ENCODE measurements around the gene GRK3. TPM values are rescaled to one million over a fixed set of nuclear protein-coding genes. Genes with fewer than 3 reads are reported as not detected.
A peak's percentile ranks its signal among the peaks of the same experiment; 100 is the strongest.

Gene GRK3
- total RNA-seq, 1 donor from 2014 or later, result 6.3 TPM

- peaks cover 66 to 76% (median 70%) of the 10 kb centered on the region in 3 donors for H3K4me1 ChIP-seq (ENCODE audit: control insufficient read depth in 3 of 3, insufficient read depth in 3 of 3, low read length in 3 of 3)
- H3K9me3 ChIP-seq (ENCODE audit: control insufficient read depth in 3 of 3, low read length in 3 of 3), result no peaks in the 10 kb centered on the region
- peak overlapping the region; percentile 4 to 24 (median 16) for H3K4me3 ChIP-seq (ENCODE audit: low read length in 3 of 3)
- peak overlapping the region in 2 of 3 donors; percentile 4 to 55 for H3K9ac ChIP-seq (ENCODE audit: low read depth in 1 of 3, low read length in 3 of 3)
- no peaks in the 10 kb centered on the region for H3K27me3 ChIP-seq (ENCODE audit: control insufficient read depth in 3 of 3, insufficient read depth in 3 of 3, low read length in 3 of 3)
- H3K36me3 ChIP-seq (ENCODE audit: control insufficient read depth in 3 of 3, insufficient read depth in 3 of 3, low read length in 3 of 3), result peaks cover 0 to 2% (median 0%) of the 10 kb centered on the region in 3 donors
- peak overlapping the region; percentile 76 for H3K27ac ChIP-seq (ENCODE audit: low read depth, low read length)
These were observed 181.5 kb downstream of the GRK3 start for GRCh38 chr22:25746012-25746373.

- H3K27me3 ChIP-seq (ENCODE audit: control insufficient read depth in 3 of 3, insufficient read depth in 3 of 3, low read length in 3 of 3), result no peaks in the 10 kb centered on the region
- H3K4me3 ChIP-seq (ENCODE audit: low read length in 3 of 3), result peak overlapping the region; percentile 35 to 64 (median 39)
- peak overlapping the region; percentile 76 for H3K27ac ChIP-seq (ENCODE audit: low read depth, low read length)
- peak overlapping the region; percentile 52 to 74 (median 54) for H3K9ac ChIP-seq (ENCODE audit: low read depth in 1 of 3, low read length in 3 of 3)
- H3K36me3 ChIP-seq (ENCODE audit: control insufficient read depth in 3 of 3, insufficient read depth in 3 of 3, low read length in 3 of 3), result peaks cover 0 to 6% (median 0%) of the 10 kb centered on the region in 3 donors
- H3K4me1 ChIP-seq (ENCODE audit: control insufficient read depth in 3 of 3, insufficient read depth in 3 of 3, low read length in 3 of 3), result peaks cover 68 to 79% (median 74%) of the 10 kb centered on the region in 3 donors
- no peaks in the 10 kb centered on the region for H3K9me3 ChIP-seq (ENCODE audit: control insufficient read depth in 3 of 3, low read length in 3 of 3)
These were observed 182.9 kb downstream of the GRK3 start for GRCh38 chr22:25747245-25747944.

GRCh38 chr22:25748140-25748539 is 183.7 kb downstream of the GRK3 start:
- peaks cover 0 to 4% (median 0%) of the 10 kb centered on the region in 3 donors for H3K36me3 ChIP-seq (ENCODE audit: control insufficient read depth in 3 of 3, insufficient read depth in 3 of 3, low read length in 3 of 3)
- H3K27me3 ChIP-seq (ENCODE audit: control insufficient read depth in 3 of 3, insufficient read depth in 3 of 3, low read length in 3 of 3), result no peaks in the 10 kb centered on the region
- H3K9ac ChIP-seq (ENCODE audit: low read depth in 1 of 3, low read length in 3 of 3), result peak overlapping the region; percentile 26 to 74 (median 52)
- peak overlapping the region; percentile 76 for H3K27ac ChIP-seq (ENCODE audit: low read depth, low read length)
- no peaks in the 10 kb centered on the region for H3K9me3 ChIP-seq (ENCODE audit: control insufficient read depth in 3 of 3, low read length in 3 of 3)
- peaks cover 68 to 85% (median 77%) of the 10 kb centered on the region in 3 donors for H3K4me1 ChIP-seq (ENCODE audit: control insufficient read depth in 3 of 3, insufficient read depth in 3 of 3, low read length in 3 of 3)
- H3K4me3 ChIP-seq (ENCODE audit: low read length in 3 of 3), result peak overlapping the region in 2 of 3 donors; percentile 39 to 64

- peak overlapping the region; percentile 53 to 74 (median 64) for H3K9ac ChIP-seq (ENCODE audit: low read depth in 1 of 3, low read length in 3 of 3)
- peak overlapping the region; percentile 76 for H3K27ac ChIP-seq (ENCODE audit: low read depth, low read length)
- peaks cover 69 to 89% (median 81%) of the 10 kb centered on the region in 3 donors for H3K4me1 ChIP-seq (ENCODE audit: control insufficient read depth in 3 of 3, insufficient read depth in 3 of 3, low read length in 3 of 3)
- peaks cover 0 to 8% (median 0%) of the 10 kb centered on the region in 3 donors for H3K36me3 ChIP-seq (ENCODE audit: control insufficient read depth in 3 of 3, insufficient read depth in 3 of 3, low read length in 3 of 3)
- H3K9me3 ChIP-seq (ENCODE audit: control insufficient read depth in 3 of 3, low read length in 3 of 3), result no peaks in the 10 kb centered on the region
- no peaks in the 10 kb centered on the region for H3K27me3 ChIP-seq (ENCODE audit: control insufficient read depth in 3 of 3, insufficient read depth in 3 of 3, low read length in 3 of 3)
- peak overlapping the region; percentile 10 to 46 (median 23) for H3K4me3 ChIP-seq (ENCODE audit: low read length in 3 of 3)
These were observed 184.2 kb downstream of the GRK3 start for GRCh38 chr22:25748704-25749103.

- H3K27ac ChIP-seq (ENCODE audit: low read depth, low read length), result peak overlapping the region; percentile 76
These were observed 185.1 kb downstream of the GRK3 start for GRCh38 chr22:25749420-25750169.

GRCh38 chr22:25750569-25751173 is 186.2 kb downstream of the GRK3 start:
- Histone ChIP-seq H3K9me3 (ENCODE audit: control insufficient read depth in 3 of 3, low read length in 3 of 3) (no peaks in the 10 kb centered on the region), H3K27me3 (ENCODE audit: control insufficient read depth in 3 of 3, insufficient read depth in 3 of 3, low read length in 3 of 3) (no peaks in the 10 kb centered on the region), H3K27ac (ENCODE audit: low read depth, low read length) (peak overlapping the region; percentile 76), H3K4me1 (ENCODE audit: control insufficient read depth in 3 of 3, insufficient read depth in 3 of 3, low read length in 3 of 3) (peaks cover 75 to 90% (median 81%) of the 10 kb centered on the region in 3 donors), H3K36me3 (ENCODE audit: control insufficient read depth in 3 of 3, insufficient read depth in 3 of 3, low read length in 3 of 3) (peaks cover 0 to 11% (median 0%) of the 10 kb centered on the region in 3 donors), H3K4me3 (ENCODE audit: low read length in 3 of 3) (peak overlapping the region in 1 of 3 donors; percentile 56), H3K9ac (ENCODE audit: low read depth in 1 of 3, low read length in 3 of 3) (peak overlapping the region; percentile 44 to 74 (median 64))

More at GRCh38 chr22:25749420-25750169, 185.1 kb downstream of the GRK3 start:
- Histone ChIP-seq H3K4me1 (ENCODE audit: control insufficient read depth in 3 of 3, insufficient read depth in 3 of 3, low read length in 3 of 3) (peaks cover 72 to 93% (median 86%) of the 10 kb centered on the region in 3 donors), H3K27me3 (ENCODE audit: control insufficient read depth in 3 of 3, insufficient read depth in 3 of 3, low read length in 3 of 3) (no peaks in the 10 kb centered on the region), H3K36me3 (ENCODE audit: control insufficient read depth in 3 of 3, insufficient read depth in 3 of 3, low read length in 3 of 3) (peaks cover 0 to 11% (median 0%) of the 10 kb centered on the region in 3 donors), H3K4me3 (ENCODE audit: low read length in 3 of 3) (peak overlapping the region; percentile 26 to 58 (median 32)), H3K9ac (ENCODE audit: low read depth in 1 of 3, low read length in 3 of 3) (peak overlapping the region; percentile 62 to 74 (median 64)), H3K9me3 (ENCODE audit: control insufficient read depth in 3 of 3, low read length in 3 of 3) (no peaks in the 10 kb centered on the region)

- Histone ChIP-seq H3K27ac (ENCODE audit: low read depth, low read length) (peak overlapping the region; percentile 76), H3K4me3 (ENCODE audit: low read length in 3 of 3) (peak overlapping the region in 2 of 3 donors; percentile 1 to 45), H3K9me3 (ENCODE audit: control insufficient read depth in 3 of 3, low read length in 3 of 3) (no peaks in the 10 kb centered on the region), H3K36me3 (ENCODE audit: control insufficient read depth in 3 of 3, insufficient read depth in 3 of 3, low read length in 3 of 3) (peaks cover 0 to 11% (median 0%) of the 10 kb centered on the region in 3 donors), H3K27me3 (ENCODE audit: control insufficient read depth in 3 of 3, insufficient read depth in 3 of 3, low read length in 3 of 3) (no peaks in the 10 kb centered on the region), H3K9ac (ENCODE audit: low read depth in 1 of 3, low read length in 3 of 3) (peak overlapping the region; percentile 28 to 74 (median 64)), H3K4me1 (ENCODE audit: control insufficient read depth in 3 of 3, insufficient read depth in 3 of 3, low read length in 3 of 3) (peaks cover 71 to 87% (median 78%) of the 10 kb centered on the region in 3 donors)
These were observed 186.7 kb downstream of the GRK3 start for GRCh38 chr22:25751174-25751581.

GRCh38 chr22:25752615-25753214 is 188.2 kb downstream of the GRK3 start:
- no peaks in the 10 kb centered on the region for H3K27me3 ChIP-seq (ENCODE audit: control insufficient read depth in 3 of 3, insufficient read depth in 3 of 3, low read length in 3 of 3)
- no peak overlapping the region for H3K9ac ChIP-seq (ENCODE audit: low read depth in 1 of 3, low read length in 3 of 3)
- H3K4me1 ChIP-seq (ENCODE audit: control insufficient read depth in 3 of 3, insufficient read depth in 3 of 3, low read length in 3 of 3), result peaks cover 58 to 84% (median 74%) of the 10 kb centered on the region in 3 donors
- H3K4me3 ChIP-seq (ENCODE audit: low read length in 3 of 3), result no peak overlapping the region
- H3K9me3 ChIP-seq (ENCODE audit: control insufficient read depth in 3 of 3, low read length in 3 of 3), result no peaks in the 10 kb centered on the region
- H3K36me3 ChIP-seq (ENCODE audit: control insufficient read depth in 3 of 3, insufficient read depth in 3 of 3, low read length in 3 of 3), result peaks cover 0 to 11% (median 0%) of the 10 kb centered on the region in 3 donors
- H3K27ac ChIP-seq (ENCODE audit: low read depth, low read length), result peak overlapping the region; percentile 95

GRCh38 chr22:25753252-25753651 is 188.8 kb downstream of the GRK3 start:
- Histone ChIP-seq H3K9me3 (ENCODE audit: control insufficient read depth in 3 of 3, low read length in 3 of 3) (no peaks in the 10 kb centered on the region), H3K9ac (ENCODE audit: low read depth in 1 of 3, low read length in 3 of 3) (no peak overlapping the region), H3K4me3 (ENCODE audit: low read length in 3 of 3) (peak overlapping the region in 1 of 3 donors; percentile 70), H3K27ac (ENCODE audit: low read depth, low read length) (peak overlapping the region; percentile 95), H3K27me3 (ENCODE audit: control insufficient read depth in 3 of 3, insufficient read depth in 3 of 3, low read length in 3 of 3) (no peaks in the 10 kb centered on the region), H3K4me1 (ENCODE audit: control insufficient read depth in 3 of 3, insufficient read depth in 3 of 3, low read length in 3 of 3) (peaks cover 56 to 82% (median 71%) of the 10 kb centered on the region in 3 donors), H3K36me3 (ENCODE audit: control insufficient read depth in 3 of 3, insufficient read depth in 3 of 3, low read length in 3 of 3) (peaks cover 0 to 11% (median 0%) of the 10 kb centered on the region in 3 donors)
